ENCODE data around the gene FANCB.

The FANCB gene

GRCh38 chrX:14832586-14832985 is 40.3 kb downstream of the FANCB start:
- DNase-seq (ENCODE audit: low read depth), result no peak

GRCh38 chrX:14832151-14832550 is 40.7 kb downstream of the FANCB start:
- no peak for DNase-seq (ENCODE audit: low read depth)

GRCh38 chrX:14829643-14830042 is 43.2 kb downstream of the FANCB start:
- DNase-seq (ENCODE audit: low read depth), result no peak

- DNase-seq (ENCODE audit: low read depth), result no peak
These were observed 46.5 kb downstream of the FANCB start for GRCh38 chrX:14826319-14826718.

DNA sequence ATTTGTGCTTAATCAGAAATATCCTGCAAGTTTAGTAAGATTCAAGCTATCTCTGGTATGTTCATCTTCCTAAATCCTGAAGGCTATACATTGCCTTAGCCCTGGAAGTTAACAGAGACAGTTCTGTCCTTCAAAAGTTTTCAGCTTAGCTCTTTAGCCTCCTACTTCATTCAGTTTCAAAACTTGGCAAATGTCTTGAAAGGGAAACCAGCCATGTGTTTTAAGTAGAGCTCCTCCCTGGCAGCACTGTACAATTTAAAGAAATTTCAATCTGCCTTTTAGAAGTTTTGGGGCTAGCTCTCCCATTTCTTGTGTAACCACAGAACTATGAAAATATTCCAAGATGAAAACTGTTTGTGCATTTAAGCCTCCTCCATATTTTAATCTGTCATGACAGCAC is 47.0 kb downstream of the FANCB start:
- no peak for DNase-seq (ENCODE audit: low read depth)

DNA sequence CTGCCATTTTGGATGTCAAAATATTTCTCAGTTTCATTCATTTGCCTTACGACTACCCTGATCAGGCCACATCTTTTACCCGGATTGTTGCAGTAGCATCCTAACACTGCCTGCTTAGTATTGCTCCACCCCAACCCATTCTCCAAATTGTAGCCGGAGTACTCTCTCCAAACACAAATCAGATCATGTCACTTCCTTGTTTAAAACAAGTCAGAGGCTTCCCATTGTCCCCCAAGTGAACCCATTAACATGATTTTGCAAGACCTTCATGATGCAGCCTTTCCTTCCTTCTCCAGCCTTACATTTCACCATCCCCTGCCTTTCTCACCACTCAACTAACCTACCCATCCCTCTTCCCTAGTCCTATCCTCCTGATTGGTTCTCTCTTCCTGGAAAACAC is 53.1 kb downstream of the FANCB start:
- DNase-seq (ENCODE audit: low read depth), result no peak

GRCh38 chrX:14817571-14817970 is 55.3 kb downstream of the FANCB start:
- no peak for DNase-seq (ENCODE audit: low read depth)

DNA sequence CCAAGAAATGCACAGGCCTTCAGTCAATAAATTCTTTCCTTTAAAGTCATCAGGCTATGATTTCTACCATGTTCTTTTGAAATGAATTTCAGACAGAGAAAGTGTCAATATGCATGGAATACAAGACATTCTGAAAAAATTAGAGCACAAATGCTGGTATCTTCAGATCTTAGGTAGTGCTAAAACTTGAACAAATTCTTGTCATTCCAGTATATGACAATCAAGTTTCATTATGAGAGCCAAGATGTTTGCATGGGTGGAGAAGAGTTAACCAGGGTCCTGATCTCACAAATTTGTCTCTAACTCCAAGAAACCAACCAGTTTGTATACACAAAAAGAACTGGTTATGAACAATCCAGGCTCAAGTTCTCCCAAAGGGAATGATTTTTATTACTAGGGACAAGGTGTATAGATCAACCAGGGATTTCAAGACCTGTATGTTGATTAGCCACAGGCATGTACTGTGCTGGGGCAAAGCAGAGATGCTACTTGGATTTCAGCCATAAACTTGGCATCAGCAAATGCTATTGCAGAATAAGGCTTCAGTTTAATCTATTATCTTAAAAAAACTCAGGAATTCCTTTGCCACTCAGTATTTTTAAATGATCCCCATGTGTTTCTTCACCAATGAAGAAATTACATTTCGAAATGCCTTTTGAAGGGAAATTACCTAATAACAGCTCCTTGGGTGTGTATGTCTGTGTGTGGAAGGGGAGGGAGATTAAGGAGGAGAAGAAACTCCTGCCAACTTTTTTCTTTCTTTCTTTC is 69.7 kb downstream of the FANCB start:
- no peak for DNase-seq (ENCODE audit: low read depth)

DNA sequence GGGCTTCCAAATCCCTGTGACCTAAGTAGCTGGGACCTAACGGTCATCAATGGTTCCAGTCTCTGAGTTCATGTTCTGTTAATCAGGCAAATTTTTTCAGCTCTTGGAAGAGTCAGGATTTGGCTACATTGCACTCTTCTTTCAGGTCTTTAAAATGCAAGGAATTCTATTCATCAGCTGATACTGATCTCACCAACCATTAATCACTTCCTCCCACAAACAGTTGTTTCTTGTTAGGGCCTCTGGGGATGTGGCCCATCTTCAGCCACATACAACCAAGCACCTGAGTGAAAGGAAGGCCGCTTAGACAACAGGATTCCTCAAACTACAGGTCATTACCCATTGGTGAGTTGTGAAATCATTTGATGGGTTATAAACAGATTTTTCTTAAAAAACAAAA is 71.7 kb downstream of the FANCB start:
- DNase-seq (ENCODE audit: low read depth), result no peak

- DNase-seq (ENCODE audit: low read depth), result no peak
These were observed 74.0 kb downstream of the FANCB start for GRCh38 chrX:14798805-14799397.

All from activated T-cell treated with anti-CD3 and anti-CD28 coated beads for 24 hours (primary cell).